Measurements from ENCODE around the gene HTR3B.

GRCh38 chr11:113935858-113936257, 31.3 kb downstream of the HTR3B start:
- TF ChIP-seq, protein P1, sequence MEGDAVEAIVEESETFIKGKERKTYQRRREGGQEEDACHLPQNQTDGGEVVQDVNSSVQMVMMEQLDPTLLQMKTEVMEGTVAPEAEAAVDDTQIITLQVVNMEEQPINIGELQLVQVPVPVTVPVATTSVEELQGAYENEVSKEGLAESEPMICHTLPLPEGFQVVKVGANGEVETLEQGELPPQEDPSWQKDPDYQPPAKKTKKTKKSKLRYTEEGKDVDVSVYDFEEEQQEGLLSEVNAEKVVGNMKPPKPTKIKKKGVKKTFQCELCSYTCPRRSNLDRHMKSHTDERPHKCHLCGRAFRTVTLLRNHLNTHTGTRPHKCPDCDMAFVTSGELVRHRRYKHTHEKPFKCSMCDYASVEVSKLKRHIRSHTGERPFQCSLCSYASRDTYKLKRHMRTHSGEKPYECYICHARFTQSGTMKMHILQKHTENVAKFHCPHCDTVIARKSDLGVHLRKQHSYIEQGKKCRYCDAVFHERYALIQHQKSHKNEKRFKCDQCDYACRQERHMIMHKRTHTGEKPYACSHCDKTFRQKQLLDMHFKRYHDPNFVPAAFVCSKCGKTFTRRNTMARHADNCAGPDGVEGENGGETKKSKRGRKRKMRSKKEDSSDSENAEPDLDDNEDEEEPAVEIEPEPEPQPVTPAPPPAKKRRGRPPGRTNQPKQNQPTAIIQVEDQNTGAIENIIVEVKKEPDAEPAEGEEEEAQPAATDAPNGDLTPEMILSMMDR (IDR thresholded peaks at IDR 0.05) = no peak
- no peak for TF ChIP-seq POLR2A (IDR thresholded peaks at IDR 0.05)

Data from thyroid gland (tissue), 4 donors.